Activated CD8-positive, alpha-beta T cell treated with anti-CD3 and anti-CD28 coated beads for 36 hours (primary cell): ENCODE measurements around the gene EPHA3. TPM values are rescaled to one million over a fixed set of nuclear protein-coding genes. Genes with fewer than 3 reads are reported as not detected.
A peak's percentile ranks its signal among the peaks of the same experiment; 100 is the strongest.

ENCODE experiments used
- ATAC-seq: fragments of 200-7000 bp; cut with Tn5 transposase; one replicate; pipeline ENCODE4 v1.10.0; 2021; ENCODE audit warnings: mild to moderate bottlenecking, moderate library complexity
- CTCF ChIA-PET: fragments of 350-600 bp; sonication (Branson Sonifier 250); formaldehyde crosslinking; loops from one replicate; lab custom pipeline; 2021; ENCODE audit warnings: antibody characterized with exemption; lab: Charles Lee
- POLR2A ChIA-PET: fragments of 350-600 bp; sonication (Branson Sonifier 250); formaldehyde crosslinking; loops from one replicate; lab custom pipeline; 2021; ENCODE audit warnings: antibody characterized with exemption; lab: Charles Lee
- DNase-seq: peaks from one replicate; pipeline ENCODE4 v3.0.0-alpha.2; 2020
- H3K27ac Mint-ChIP-seq: one replicate; pipeline ENCODE4 v1.8.0; 2021; ENCODE audit warnings: mild to moderate bottlenecking, mixed read lengths
- H3K27me3 Mint-ChIP-seq: one replicate; pipeline ENCODE4 v1.8.0; 2021; ENCODE audit warnings: mixed read lengths
- H3K36me3 Mint-ChIP-seq: one replicate; pipeline ENCODE4 v1.8.0; 2021; ENCODE audit warnings: low read depth, mixed read lengths
- H3K4me1 Mint-ChIP-seq: one replicate; pipeline ENCODE4 v1.8.0; 2021; ENCODE audit warnings: low read depth, mixed read lengths
- H3K4me3 Mint-ChIP-seq: one replicate; pipeline ENCODE4 v1.8.0; 2021; ENCODE audit warnings: mild to moderate bottlenecking, moderate library complexity, mixed read lengths
- H3K9me3 Mint-ChIP-seq: one replicate; pipeline ENCODE4 v1.8.0; 2021; ENCODE audit warnings: mixed read lengths
- CTCF ChIP-seq: fragments of 200-600 bp; IDR thresholded peaks from one replicate; pipeline ENCODE4 v1.8.0; 2022; ENCODE audit warnings: antibody characterized with exemption, mild to moderate bottlenecking
- intact Hi-C: fragments of 100-400 bp; cut with micrococcal nuclease; formaldehyde crosslinking; loops from one replicate; pipeline ENCODE4 v1.10.0; 2022
- total RNA-seq, 2 experiments: library from RNA; stranded (reverse); gene quantifications; one replicate each; pipeline ENCODE4 v1.2.3, GENCODE V29; 2021

Gene EPHA3
- total RNA-seq, 2 experiments from 2014 or later, result not detected

- Mint-ChIP-seq H3K4me3 (no peak overlapping the region), H3K4me1 (no peaks in the 10 kb centered on the region), H3K9me3 (peaks cover 4% of the 10 kb centered on the region), H3K27me3 (no peaks in the 10 kb centered on the region), H3K36me3 (no peaks in the 10 kb centered on the region), H3K27ac (no peak overlapping the region)
- CTCF ChIA-PET, result no interaction called here
- no peak for DNase-seq
- POLR2A ChIA-PET, result no interaction called here
- TF ChIP-seq CTCF, result no peak
- no peak for ATAC-seq
- intact Hi-C loops, result no loop called here
Measured at GRCh38 chr3:89072642-89073041, 34.8 kb upstream of the EPHA3 start.

DNA sequence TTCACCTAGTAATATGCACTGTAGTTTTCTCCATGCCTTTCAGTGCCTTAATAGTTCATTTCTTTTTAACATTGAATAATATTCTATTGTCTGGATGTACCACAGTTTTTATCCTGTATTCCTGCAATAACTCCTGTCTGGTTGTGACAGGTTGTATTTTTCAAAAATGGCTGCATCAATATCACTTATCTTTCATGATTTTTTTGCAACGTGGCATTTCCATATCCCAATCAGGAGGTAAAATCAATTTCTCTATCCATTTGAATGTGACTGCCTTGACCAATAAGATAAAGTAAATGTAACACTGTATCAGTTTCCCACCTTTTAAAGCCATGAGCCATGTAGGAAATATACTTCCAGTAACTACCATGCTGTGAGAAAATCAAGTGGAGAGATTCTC, 27.5 kb upstream of the EPHA3 start:
- Mint-ChIP-seq H3K36me3 (no peaks in the 10 kb centered on the region), H3K4me1 (no peaks in the 10 kb centered on the region), H3K27me3 (no peaks in the 10 kb centered on the region), H3K4me3 (no peak overlapping the region), H3K9me3 (peaks cover 4% of the 10 kb centered on the region), H3K27ac (no peak overlapping the region)
- POLR2A ChIA-PET, result no interaction called here
- CTCF ChIA-PET, result no interaction called here
- DNase-seq, result no peak
- ATAC-seq, result no peak
- intact Hi-C loops, result no loop called here
- no peak for TF ChIP-seq CTCF

GRCh38 chr3:89087851-89088250, 19.6 kb upstream of the EPHA3 start:
- Mint-ChIP-seq H3K36me3 (no peaks in the 10 kb centered on the region), H3K9me3 (no peaks in the 10 kb centered on the region), H3K27ac (no peak overlapping the region), H3K4me1 (no peaks in the 10 kb centered on the region), H3K4me3 (no peak overlapping the region), H3K27me3 (no peaks in the 10 kb centered on the region)
- intact Hi-C loops, result no loop called here
- POLR2A ChIA-PET, result no interaction called here
- no peak for ATAC-seq
- no peak for TF ChIP-seq CTCF
- CTCF ChIA-PET, result no interaction called here
- no peak for DNase-seq

GRCh38 chr3:89098173-89098572, 9.2 kb upstream of the EPHA3 start:
- ChIA-PET CTCF (no interaction called here), POLR2A (no interaction called here)
- DNase-seq, result no peak
- no peak overlapping the region for H3K4me3 Mint-ChIP-seq
- no peaks in the 10 kb centered on the region for H3K9me3 Mint-ChIP-seq
- ATAC-seq, result no peak
- intact Hi-C loops, result no loop called here
- H3K4me1 Mint-ChIP-seq, result no peaks in the 10 kb centered on the region
- no peak overlapping the region for H3K27ac Mint-ChIP-seq
- H3K36me3 Mint-ChIP-seq, result no peaks in the 10 kb centered on the region
- TF ChIP-seq CTCF, result no peak
- H3K27me3 Mint-ChIP-seq, result no peaks in the 10 kb centered on the region

- Mint-ChIP-seq H3K4me1 (no peaks in the 10 kb centered on the region), H3K27me3 (no peaks in the 10 kb centered on the region), H3K9me3 (no peaks in the 10 kb centered on the region), H3K36me3 (no peaks in the 10 kb centered on the region), H3K4me3 (no peak overlapping the region), H3K27ac (no peak overlapping the region)
- intact Hi-C loops, result no loop called here
- ATAC-seq (peak; percentile 73), DNase-seq (peak; percentile 46)
- ChIA-PET POLR2A (no interaction called here), CTCF (no interaction called here)
- peak; percentile 84 for TF ChIP-seq CTCF
Measured at GRCh38 chr3:89098964-89099585, 8.3 kb upstream of the EPHA3 start.
